ENCODE measurements around the gene PTPN11.

Gene PTPN11

DNA sequence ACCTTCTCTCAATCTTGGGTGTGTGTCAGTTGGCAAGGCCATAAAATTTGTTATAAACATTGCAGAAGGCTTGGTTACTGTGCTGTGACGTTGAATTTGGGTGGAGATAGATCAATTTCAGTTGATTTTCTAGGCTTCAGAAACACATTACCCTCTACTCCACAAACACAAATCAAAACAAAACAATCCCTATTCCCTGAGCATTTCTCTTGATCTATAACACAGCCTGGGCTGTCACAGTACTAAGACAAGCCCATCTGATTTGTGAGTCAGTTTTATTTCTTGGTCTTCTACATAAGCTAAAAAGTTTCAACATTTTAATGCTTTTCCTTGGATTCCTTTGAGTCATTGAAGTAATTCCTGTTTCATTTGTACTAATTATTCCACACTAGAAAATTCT is 79.8 kb downstream of the PTPN11 start:
- TF ChIP-seq, protein P1, sequence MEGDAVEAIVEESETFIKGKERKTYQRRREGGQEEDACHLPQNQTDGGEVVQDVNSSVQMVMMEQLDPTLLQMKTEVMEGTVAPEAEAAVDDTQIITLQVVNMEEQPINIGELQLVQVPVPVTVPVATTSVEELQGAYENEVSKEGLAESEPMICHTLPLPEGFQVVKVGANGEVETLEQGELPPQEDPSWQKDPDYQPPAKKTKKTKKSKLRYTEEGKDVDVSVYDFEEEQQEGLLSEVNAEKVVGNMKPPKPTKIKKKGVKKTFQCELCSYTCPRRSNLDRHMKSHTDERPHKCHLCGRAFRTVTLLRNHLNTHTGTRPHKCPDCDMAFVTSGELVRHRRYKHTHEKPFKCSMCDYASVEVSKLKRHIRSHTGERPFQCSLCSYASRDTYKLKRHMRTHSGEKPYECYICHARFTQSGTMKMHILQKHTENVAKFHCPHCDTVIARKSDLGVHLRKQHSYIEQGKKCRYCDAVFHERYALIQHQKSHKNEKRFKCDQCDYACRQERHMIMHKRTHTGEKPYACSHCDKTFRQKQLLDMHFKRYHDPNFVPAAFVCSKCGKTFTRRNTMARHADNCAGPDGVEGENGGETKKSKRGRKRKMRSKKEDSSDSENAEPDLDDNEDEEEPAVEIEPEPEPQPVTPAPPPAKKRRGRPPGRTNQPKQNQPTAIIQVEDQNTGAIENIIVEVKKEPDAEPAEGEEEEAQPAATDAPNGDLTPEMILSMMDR (IDR thresholded peaks at IDR 0.05; ENCODE audit: extremely low read depth, missing control alignments): no peak
- DNase-seq (ENCODE audit: low spot score): no peak

DNA sequence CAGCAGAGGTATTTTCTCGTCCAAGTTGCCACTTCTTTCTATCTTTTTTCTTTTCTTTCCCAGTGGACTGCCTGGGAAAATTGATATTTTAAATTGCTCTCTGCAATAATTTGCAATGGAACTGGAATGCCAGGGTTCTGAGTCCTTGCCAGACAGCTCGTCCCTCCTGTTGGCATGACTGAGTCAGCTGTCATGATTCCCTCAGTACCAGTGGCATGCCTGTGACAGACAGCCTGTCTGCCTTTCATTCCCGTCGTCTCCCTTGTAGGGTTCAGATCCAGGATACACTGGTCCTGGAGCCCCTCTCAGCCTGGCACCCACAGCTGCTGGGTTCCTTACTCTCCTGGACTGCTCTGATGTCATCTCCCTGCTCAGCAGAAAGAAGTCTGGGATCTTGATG is 84.8 kb downstream of the PTPN11 start:
- no peak for DNase-seq (ENCODE audit: low spot score)
- TF ChIP-seq, protein P1 (IDR thresholded peaks at IDR 0.05; ENCODE audit: extremely low read depth, missing control alignments): no peak

DNA sequence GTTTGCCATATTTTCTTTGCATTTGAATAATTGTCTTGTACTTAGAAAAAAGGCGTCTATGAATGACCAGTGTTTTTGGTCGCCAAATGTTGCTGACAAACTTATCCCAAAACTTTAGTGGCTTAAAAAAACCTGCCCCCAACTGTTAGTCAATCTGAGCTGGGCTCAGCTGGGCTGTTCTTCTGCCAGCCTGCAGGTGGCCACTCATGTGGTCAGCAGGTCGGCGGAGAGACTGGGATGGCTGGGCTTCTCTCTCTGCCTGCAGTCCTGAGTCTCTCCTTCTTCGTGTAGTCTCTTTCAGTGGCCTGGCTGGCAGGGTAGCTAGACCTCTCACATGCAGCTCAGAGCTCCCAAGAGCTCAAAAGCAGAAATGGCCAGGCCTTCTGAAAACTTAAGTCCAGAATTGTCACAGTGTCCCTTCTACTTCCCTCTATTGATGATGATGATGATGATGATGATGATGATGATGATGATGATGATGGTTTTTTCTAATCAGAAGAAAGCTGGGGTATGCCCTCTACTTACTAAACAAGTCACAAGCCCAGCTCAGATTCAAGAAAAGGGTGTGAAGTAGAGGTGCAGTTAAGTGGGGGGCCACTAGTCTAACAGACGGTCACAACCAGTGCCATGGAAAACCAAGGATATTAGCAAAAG is 87.9 kb downstream of the PTPN11 start:
- TF ChIP-seq, protein P1 (IDR thresholded peaks at IDR 0.05; ENCODE audit: extremely low read depth, missing control alignments): no peak
- DNase-seq (ENCODE audit: low spot score): no peak

DNA sequence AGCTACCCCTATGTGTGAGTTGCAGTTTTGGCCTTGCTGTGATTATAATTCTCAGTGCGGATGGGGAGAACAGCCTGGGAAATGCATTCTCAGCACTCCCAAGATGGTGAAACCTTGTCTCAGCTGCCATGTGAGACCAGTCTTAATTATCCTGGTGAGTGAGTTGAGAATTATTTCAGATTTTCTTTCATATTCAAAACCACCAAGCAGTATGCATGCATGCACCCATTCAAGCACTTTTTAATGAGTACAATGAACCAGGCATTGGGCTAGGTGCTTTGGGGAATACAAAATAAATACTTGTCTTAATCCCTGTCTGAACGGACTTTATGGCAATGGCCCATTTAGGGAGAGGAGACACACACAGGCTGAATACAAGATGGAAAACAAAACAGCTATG is 94.7 kb downstream of the PTPN11 start:
- TF ChIP-seq, protein P1 (IDR thresholded peaks at IDR 0.05; ENCODE audit: extremely low read depth, missing control alignments): no peak
- no peak for DNase-seq (ENCODE audit: low spot score)

DNA sequence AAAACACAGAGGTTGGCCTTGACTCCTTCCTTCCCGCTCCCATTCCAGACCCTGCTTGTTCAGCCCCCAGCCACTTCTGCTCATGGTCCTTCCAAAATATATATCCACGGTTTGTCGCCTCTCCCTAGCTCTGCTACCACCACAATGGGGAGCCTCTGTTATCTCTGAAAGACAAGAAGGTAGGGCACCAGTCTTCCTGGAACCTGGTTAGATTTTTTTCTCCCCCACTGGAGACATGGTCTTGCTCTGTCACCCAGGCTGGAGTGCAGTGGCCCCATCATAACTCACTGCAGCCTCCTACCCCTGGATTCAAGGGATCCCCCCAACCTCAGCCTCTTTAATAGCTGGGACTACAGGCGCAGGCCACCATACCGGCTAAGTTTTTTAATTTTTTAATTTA is 95.7 kb downstream of the PTPN11 start:
- TF ChIP-seq, protein P1 (IDR thresholded peaks at IDR 0.05; ENCODE audit: extremely low read depth, missing control alignments): no peak
- DNase-seq (ENCODE audit: low spot score): no peak

DNA sequence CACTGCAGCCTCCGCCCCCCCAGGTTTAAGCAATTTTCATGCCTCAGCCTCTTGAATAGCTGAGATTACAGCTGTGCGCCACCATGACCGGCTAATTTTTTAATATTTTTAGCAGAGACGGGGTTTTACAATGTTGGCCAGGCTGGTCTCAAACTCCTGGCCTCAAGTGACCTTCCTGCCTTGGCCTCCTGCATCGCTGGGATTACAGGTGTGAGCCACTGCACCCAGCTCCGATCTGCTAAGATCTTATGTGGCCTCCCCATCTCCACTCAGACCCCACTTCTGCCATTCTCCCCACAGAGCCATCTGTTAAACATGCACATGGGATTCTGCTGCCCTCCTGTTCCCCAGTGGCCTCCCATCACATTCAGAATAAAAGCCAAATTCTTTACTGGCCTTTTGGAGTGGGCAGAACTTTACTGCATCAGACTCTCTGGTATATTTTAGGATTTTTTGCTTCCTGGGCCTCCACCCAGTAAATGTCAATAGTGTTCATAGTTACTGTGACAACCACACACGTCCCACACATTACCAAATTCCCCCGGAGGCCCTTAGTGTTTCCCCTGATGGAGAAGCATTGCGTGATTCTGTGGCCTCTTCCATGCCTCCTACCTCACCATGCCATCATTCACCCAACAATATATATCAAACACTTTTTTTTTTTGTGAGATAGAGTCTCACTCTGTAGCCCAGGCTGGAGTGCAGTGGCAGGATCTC is 96.3 kb downstream of the PTPN11 start:
- DNase-seq (ENCODE audit: low spot score): no peak

DNA sequence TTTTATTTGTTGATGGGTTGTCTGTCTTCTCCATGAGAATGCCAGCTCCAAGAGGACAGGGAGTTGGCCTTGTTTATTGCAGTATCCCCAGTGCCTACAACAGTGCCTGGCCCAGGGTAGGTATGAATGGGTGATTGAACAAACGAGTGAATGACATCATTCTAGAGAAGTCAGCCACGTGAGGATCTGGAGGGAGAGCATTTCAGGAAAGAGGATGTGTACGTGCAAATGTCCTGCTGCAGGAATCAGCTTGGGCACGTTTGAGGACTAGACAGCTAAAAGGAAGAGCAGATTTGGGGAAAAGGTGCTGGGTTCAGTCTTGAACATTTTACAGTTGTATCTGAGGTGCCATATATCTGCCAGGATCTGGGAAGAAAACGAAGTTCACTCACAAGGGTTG is 97.1 kb downstream of the PTPN11 start:
- TF ChIP-seq, protein P1 (IDR thresholded peaks at IDR 0.05; ENCODE audit: extremely low read depth, missing control alignments): no peak
- DNase-seq (ENCODE audit: low spot score): no peak

More for the DNA sequence above, 96.3 kb downstream of the PTPN11 start:
- TF ChIP-seq, protein P1 (IDR thresholded peaks at IDR 0.05; ENCODE audit: extremely low read depth, missing control alignments): no peak

Data from GM20000 (cell line).